ENCODE data around the gene ODAD3.

- TF ChIP-seq POLR2A (IDR thresholded peaks at IDR 0.05) (no peak), CTCF (IDR thresholded peaks at IDR 0.05) (no peak)
These were observed 30.7 kb upstream of the ODAD3 start for GRCh38 chr19:11465600-11465999.

Data from stomach (tissue), 4 donors.